Neural crest cell (in vitro differentiated cells): ENCODE data around the gene DNA2. TPM values are rescaled to one million over a fixed set of nuclear protein-coding genes. Genes with fewer than 3 reads are reported as not detected.
"Not testable (repeated sequence)": the region's sequence is repeated elsewhere in the genome, so short reads cannot be mapped to it uniquely, and the experiment has no call there.

ENCODE experiments used
- DNase-seq: peaks from one replicate; pipeline ENCODE4 v3.0.0; 2021; ENCODE audit warnings: low read depth, mixed read lengths, low spot score
- H3K27ac Mint-ChIP-seq: one replicate; pipeline ENCODE4 v1.8.0; 2021; ENCODE audit warnings: mild to moderate bottlenecking, mixed read lengths; ENCODE audit not compliant: unreplicated experiment
- H3K27me3 Mint-ChIP-seq: 2 replicates; pipeline ENCODE4 v1.8.0; 2021; ENCODE audit warnings: low read depth, mild to moderate bottlenecking, mixed read lengths
- H3K36me3 Mint-ChIP-seq: 2 replicates; pipeline ENCODE4 v1.8.0; 2021; ENCODE audit warnings: low read depth, mild to moderate bottlenecking, mixed read lengths
- H3K4me1 Mint-ChIP-seq: 2 replicates; pipeline ENCODE4 v1.8.0; 2021; ENCODE audit warnings: mixed read lengths
- H3K4me3 Mint-ChIP-seq: one replicate; pipeline ENCODE4 v1.8.0; 2021; ENCODE audit warnings: mild to moderate bottlenecking, mixed read lengths
- H3K9me3 Mint-ChIP-seq: 2 replicates; pipeline ENCODE4 v1.8.0; 2021; ENCODE audit warnings: mixed read lengths
- CTCF ChIP-seq: fragments of 200-600 bp; sonication (generic); conservative IDR thresholded peaks from 2 replicates; pipeline ENCODE4 v1.5.0; 2021; ENCODE audit warnings: antibody characterized with exemption, mild to moderate bottlenecking
- total RNA-seq: library from RNA; stranded (reverse); gene quantifications from 2 replicates; pipeline ENCODE4 v1.2.1, GENCODE V29; 2021

DNA2 gene
- total RNA-seq, 1 donor from 2014 or later: 44.6 TPM

GRCh38 chr10:68489919-68490318, 18.1 kb upstream of the DNA2 start:
- no peaks in the 10 kb centered on the region for H3K9me3 Mint-ChIP-seq
- no peak overlapping the region for H3K27ac Mint-ChIP-seq
- no peaks in the 10 kb centered on the region for H3K27me3 Mint-ChIP-seq
- H3K4me3 Mint-ChIP-seq: no peak overlapping the region
- no peaks in the 10 kb centered on the region for H3K4me1 Mint-ChIP-seq
- no peak for DNase-seq
- no peak for TF ChIP-seq CTCF
- no peaks in the 10 kb centered on the region for H3K36me3 Mint-ChIP-seq

GRCh38 chr10:68474021-68474420, 2.2 kb upstream of the DNA2 start:
- Mint-ChIP-seq H3K4me1 (peaks cover 27% of the 10 kb centered on the region), H3K9me3 (no peaks in the 10 kb centered on the region), H3K4me3 (peak overlapping the region; percentile 61), H3K27ac (no peak overlapping the region), H3K27me3 (no peaks in the 10 kb centered on the region), H3K36me3 (peaks cover 4% of the 10 kb centered on the region)
- no peak for DNase-seq
- TF ChIP-seq CTCF: no peak

- Mint-ChIP-seq H3K9me3 (no peaks in the 10 kb centered on the region), H3K4me1 (peaks cover 27% of the 10 kb centered on the region), H3K4me3 (peak overlapping the region; percentile 95), H3K36me3 (peaks cover 5% of the 10 kb centered on the region), H3K27me3 (no peaks in the 10 kb centered on the region), H3K27ac (peak overlapping the region; percentile 99)
- TF ChIP-seq CTCF: no peak
- no peak for DNase-seq
These were observed 649 bp downstream of the DNA2 start for GRCh38 chr10:68471063-68471585.

- no peak for TF ChIP-seq CTCF
- DNase-seq: no peak
- Mint-ChIP-seq H3K4me1 (peaks cover 27% of the 10 kb centered on the region), H3K27ac (peak overlapping the region; percentile 85), H3K9me3 (no peaks in the 10 kb centered on the region), H3K4me3 (peak overlapping the region; percentile 95), H3K36me3 (peaks cover 5% of the 10 kb centered on the region), H3K27me3 (no peaks in the 10 kb centered on the region)
These were observed 1.5 kb downstream of the DNA2 start for GRCh38 chr10:68470300-68470699.

- H3K4me1 Mint-ChIP-seq: peaks cover 27% of the 10 kb centered on the region
- TF ChIP-seq CTCF: no peak
- peaks cover 7% of the 10 kb centered on the region for H3K36me3 Mint-ChIP-seq
- no peak overlapping the region for H3K27ac Mint-ChIP-seq
- H3K9me3 Mint-ChIP-seq: no peaks in the 10 kb centered on the region
- peak overlapping the region; percentile 95 for H3K4me3 Mint-ChIP-seq
- no peak for DNase-seq
- H3K27me3 Mint-ChIP-seq: no peaks in the 10 kb centered on the region
These were observed 1.9 kb downstream of the DNA2 start for GRCh38 chr10:68469838-68470237.

GRCh38 chr10:68464729-68465128, 7.0 kb downstream of the DNA2 start:
- not testable (repeated sequence) for DNase-seq, H3K27ac Mint-ChIP-seq
- peaks cover 13% of the 10 kb centered on the region for H3K36me3 Mint-ChIP-seq

More at GRCh38 chr10:68464729-68465128, 7.0 kb downstream of the DNA2 start:
- H3K27me3 Mint-ChIP-seq, H3K4me3 Mint-ChIP-seq, H3K9me3 Mint-ChIP-seq, H3K4me1 Mint-ChIP-seq: not testable (repeated sequence)
